GM12878 (cell line): ENCODE results near the gene CLEC20A.

Experiments
- GABPA ChIP-seq: IDR thresholded peaks from 2 replicates; pipeline ENCODE4 v1.6.1; 2014; ENCODE audit warnings: antibody characterized with exemption, low read depth, mild to moderate bottlenecking, inconsistent platforms
- RB1 ChIP-seq: fragments of 450-650 bp; formaldehyde crosslinking; IDR thresholded peaks from 2 replicates; pipeline ENCODE4 v1.6.1; 2017; ENCODE audit warnings: mild to moderate bottlenecking, borderline replicate concordance

- TF ChIP-seq GABPA, result no peak
- no peak for TF ChIP-seq RB1
Observed at GRCh38 chr1:178451529-178451928, 45.2 kb downstream of the CLEC20A start.
